ENCODE measurements around the gene MTTP.

Gene MTTP

DNA sequence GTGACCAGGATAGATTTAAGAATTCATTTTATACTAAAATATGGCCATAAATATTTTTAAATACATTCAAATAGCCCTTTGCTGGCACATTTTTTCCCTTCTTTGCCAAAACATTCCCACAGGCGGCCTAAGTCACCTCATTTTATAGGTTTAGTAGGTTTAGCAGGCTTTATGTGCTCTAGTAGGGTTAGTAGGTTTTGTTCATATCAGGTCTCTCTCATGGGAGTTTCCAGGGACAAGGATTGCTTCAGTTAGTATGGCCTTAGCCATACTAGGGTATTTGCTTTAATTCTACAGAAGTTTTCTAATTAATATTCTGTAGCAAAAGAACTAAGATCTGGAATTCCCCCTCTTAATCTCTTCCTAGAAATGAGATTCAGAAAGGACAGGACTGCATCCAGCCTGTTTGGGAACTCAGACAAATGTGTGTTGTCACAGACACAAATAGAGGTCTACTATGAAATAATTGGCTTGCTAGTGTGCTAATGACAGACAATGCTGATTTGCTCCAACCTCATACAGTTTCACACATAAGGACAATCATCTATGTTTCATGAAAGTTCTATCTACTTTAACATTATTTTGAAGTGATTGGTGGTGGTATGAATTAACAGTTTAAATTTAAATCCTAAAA, 772 bp upstream of the MTTP start:
- no peak for TF ChIP-seq EZH2 (IDR thresholded peaks at IDR 0.05; ENCODE audit: borderline replicate concordance, low read length)
- TF ChIP-seq, protein P1, sequence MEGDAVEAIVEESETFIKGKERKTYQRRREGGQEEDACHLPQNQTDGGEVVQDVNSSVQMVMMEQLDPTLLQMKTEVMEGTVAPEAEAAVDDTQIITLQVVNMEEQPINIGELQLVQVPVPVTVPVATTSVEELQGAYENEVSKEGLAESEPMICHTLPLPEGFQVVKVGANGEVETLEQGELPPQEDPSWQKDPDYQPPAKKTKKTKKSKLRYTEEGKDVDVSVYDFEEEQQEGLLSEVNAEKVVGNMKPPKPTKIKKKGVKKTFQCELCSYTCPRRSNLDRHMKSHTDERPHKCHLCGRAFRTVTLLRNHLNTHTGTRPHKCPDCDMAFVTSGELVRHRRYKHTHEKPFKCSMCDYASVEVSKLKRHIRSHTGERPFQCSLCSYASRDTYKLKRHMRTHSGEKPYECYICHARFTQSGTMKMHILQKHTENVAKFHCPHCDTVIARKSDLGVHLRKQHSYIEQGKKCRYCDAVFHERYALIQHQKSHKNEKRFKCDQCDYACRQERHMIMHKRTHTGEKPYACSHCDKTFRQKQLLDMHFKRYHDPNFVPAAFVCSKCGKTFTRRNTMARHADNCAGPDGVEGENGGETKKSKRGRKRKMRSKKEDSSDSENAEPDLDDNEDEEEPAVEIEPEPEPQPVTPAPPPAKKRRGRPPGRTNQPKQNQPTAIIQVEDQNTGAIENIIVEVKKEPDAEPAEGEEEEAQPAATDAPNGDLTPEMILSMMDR (IDR thresholded peaks at IDR 0.05; ENCODE audit: low read length): no peak
- Histone ChIP-seq H3K9me2 (ENCODE audit: low read depth, low read length) (no peaks in the 10 kb centered on the region), H2AFZ (ENCODE audit: low read length) (no peak overlapping the region), H3K9ac (ENCODE audit: low read length) (no peak overlapping the region), H3K4me2 (ENCODE audit: low read length) (peak overlapping the region; percentile 21; the same call in 1 of the 2 replicates), H3K4me3 (ENCODE audit: low read depth, low read length, poor library complexity, severe bottlenecking) (no peak overlapping the region), H3K4me1 (ENCODE audit: insufficient read depth, low read length, severe bottlenecking) (peaks cover 40% of the 10 kb centered on the region), H3K9me3 (ENCODE audit: low read length) (no peaks in the 10 kb centered on the region), H3K79me2 (ENCODE audit: insufficient read depth, low read length) (no peaks in the 10 kb centered on the region), H3F3A (ENCODE audit: insufficient read depth, low read length) (no peaks in the 10 kb centered on the region), H3K36me3 (ENCODE audit: insufficient read depth, low read length) (no peaks in the 10 kb centered on the region), H4K20me1 (ENCODE audit: insufficient read depth, low read length) (no peaks in the 10 kb centered on the region), H3K27ac (ENCODE audit: low read depth, low read length, poor library complexity, severe bottlenecking) (peak overlapping the region; percentile 59), H3K27me3 (ENCODE audit: insufficient read depth, low read length) (no peaks in the 10 kb centered on the region)

DNA sequence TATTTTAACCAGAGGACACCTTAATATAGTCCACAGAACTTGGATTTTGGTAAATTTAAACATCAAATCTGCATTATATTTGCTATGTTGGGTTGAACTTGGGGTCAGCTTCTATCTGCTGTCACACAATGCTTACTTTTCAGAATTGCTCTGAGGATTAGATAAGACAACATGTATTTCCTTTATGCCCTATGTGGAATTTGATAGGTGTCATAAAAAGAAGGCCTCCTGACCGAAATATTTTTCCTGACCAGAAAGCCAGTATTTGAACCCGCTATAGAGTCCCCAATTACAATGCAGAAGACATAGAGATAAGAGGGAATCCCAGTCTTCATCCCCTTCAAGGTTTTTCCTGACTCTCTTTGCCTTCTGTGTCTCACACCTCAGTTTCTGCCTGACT, 4.1 kb downstream of the MTTP start:
- H3K4me3 ChIP-seq (ENCODE audit: low read depth, low read length, poor library complexity, severe bottlenecking): no peak overlapping the region
- no peaks in the 10 kb centered on the region for H3K9me2 ChIP-seq (ENCODE audit: low read depth, low read length)
- no peaks in the 10 kb centered on the region for H3K36me3 ChIP-seq (ENCODE audit: insufficient read depth, low read length)
- H3K4me1 ChIP-seq (ENCODE audit: insufficient read depth, low read length, severe bottlenecking): peaks cover 20% of the 10 kb centered on the region
- no peak for TF ChIP-seq EZH2 (IDR thresholded peaks at IDR 0.05; ENCODE audit: borderline replicate concordance, low read length)
- TF ChIP-seq, protein P1 (IDR thresholded peaks at IDR 0.05; ENCODE audit: low read length): no peak
- H2AFZ ChIP-seq (ENCODE audit: low read length): no peak overlapping the region
- no peaks in the 10 kb centered on the region for H3F3A ChIP-seq (ENCODE audit: insufficient read depth, low read length)
- no peaks in the 10 kb centered on the region for H3K9me3 ChIP-seq (ENCODE audit: low read length)
- H3K27me3 ChIP-seq (ENCODE audit: insufficient read depth, low read length): no peaks in the 10 kb centered on the region
- H3K4me2 ChIP-seq (ENCODE audit: low read length): no peak overlapping the region
- no peaks in the 10 kb centered on the region for H3K79me2 ChIP-seq (ENCODE audit: insufficient read depth, low read length)
- no peak overlapping the region for H3K27ac ChIP-seq (ENCODE audit: low read depth, low read length, poor library complexity, severe bottlenecking)
- H3K9ac ChIP-seq (ENCODE audit: low read length): no peak overlapping the region
- H4K20me1 ChIP-seq (ENCODE audit: insufficient read depth, low read length): no peaks in the 10 kb centered on the region

DNA sequence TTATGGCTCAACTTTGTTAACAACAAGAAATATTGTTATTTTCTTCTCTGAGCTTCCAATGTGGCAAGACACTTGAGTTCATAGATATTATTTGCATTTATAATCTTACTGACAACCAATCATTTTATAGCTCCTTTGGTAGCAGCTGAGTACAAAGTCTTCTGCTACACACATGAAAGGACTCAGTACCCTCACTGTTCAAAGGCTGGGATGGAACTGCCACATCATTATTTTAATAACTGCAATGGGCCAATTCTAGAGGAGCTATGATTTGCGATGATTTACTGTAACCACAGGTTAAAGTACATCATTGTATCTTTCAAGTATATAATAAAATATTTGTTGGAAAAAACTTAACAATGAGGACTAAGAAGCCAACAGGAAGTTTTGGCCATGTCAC, 10.9 kb downstream of the MTTP start:
- Histone ChIP-seq H2AFZ (ENCODE audit: low read length) (no peak overlapping the region), H3K36me3 (ENCODE audit: insufficient read depth, low read length) (no peaks in the 10 kb centered on the region), H3K4me2 (ENCODE audit: low read length) (no peak overlapping the region), H3K9me3 (ENCODE audit: low read length) (no peaks in the 10 kb centered on the region), H3K9me2 (ENCODE audit: low read depth, low read length) (no peaks in the 10 kb centered on the region), H3K9ac (ENCODE audit: low read length) (no peak overlapping the region), H4K20me1 (ENCODE audit: insufficient read depth, low read length) (no peaks in the 10 kb centered on the region), H3K27me3 (ENCODE audit: insufficient read depth, low read length) (no peaks in the 10 kb centered on the region), H3K4me1 (ENCODE audit: insufficient read depth, low read length, severe bottlenecking) (no peaks in the 10 kb centered on the region), H3K79me2 (ENCODE audit: insufficient read depth, low read length) (no peaks in the 10 kb centered on the region), H3K27ac (ENCODE audit: low read depth, low read length, poor library complexity, severe bottlenecking) (no peak overlapping the region), H3K4me3 (ENCODE audit: low read depth, low read length, poor library complexity, severe bottlenecking) (no peak overlapping the region), H3F3A (ENCODE audit: insufficient read depth, low read length) (no peaks in the 10 kb centered on the region)
- no peak for TF ChIP-seq EZH2 (IDR thresholded peaks at IDR 0.05; ENCODE audit: borderline replicate concordance, low read length)
- TF ChIP-seq, protein P1 (IDR thresholded peaks at IDR 0.05; ENCODE audit: low read length): no peak

Measured in OCI-LY1 (cell line).